Glutamatergic neuron (in vitro differentiated cells): Measurements from ENCODE around the gene ARMCX2. TPM values are rescaled to one million over a fixed set of nuclear protein-coding genes. Genes with fewer than 3 reads are reported as not detected.
A peak's percentile ranks its signal among the peaks of the same experiment; 100 is the strongest.
"Not testable (repeated sequence)": the region's sequence is repeated elsewhere in the genome, so short reads cannot be mapped to it uniquely, and the experiment has no call there.

Experiments used
- DNase-seq: peaks from one replicate; pipeline ENCODE4 v3.0.0; 2022
- H3K27ac Mint-ChIP-seq: one replicate; pipeline ENCODE4 v1.8.0; 2020; ENCODE audit warnings: mild to moderate bottlenecking, mixed read lengths, inconsistent platforms; ENCODE audit not compliant: unreplicated experiment
- H3K27me3 Mint-ChIP-seq: one replicate; pipeline ENCODE4 v1.8.0; 2020; ENCODE audit warnings: mild to moderate bottlenecking, moderate library complexity, mixed read lengths, inconsistent platforms; ENCODE audit not compliant: unreplicated experiment
- H3K36me3 Mint-ChIP-seq: one replicate; pipeline ENCODE4 v1.8.0; 2020; ENCODE audit warnings: mild to moderate bottlenecking, mixed read lengths, inconsistent platforms; ENCODE audit not compliant: unreplicated experiment
- H3K4me1 Mint-ChIP-seq: one replicate; pipeline ENCODE4 v1.8.0; 2020; ENCODE audit warnings: mild to moderate bottlenecking, low read depth, mixed read lengths, inconsistent platforms; ENCODE audit not compliant: unreplicated experiment
- H3K4me3 Mint-ChIP-seq: one replicate; pipeline ENCODE4 v1.8.0; 2020; ENCODE audit warnings: mild to moderate bottlenecking, mixed read lengths, inconsistent platforms; ENCODE audit not compliant: unreplicated experiment
- H3K9me3 Mint-ChIP-seq: one replicate; pipeline ENCODE4 v1.8.0; 2020; ENCODE audit warnings: mild to moderate bottlenecking, moderate library complexity, mixed read lengths, inconsistent platforms; ENCODE audit not compliant: unreplicated experiment
- CTCF ChIP-seq: fragments of 200-600 bp; sonication (generic); IDR thresholded peaks from one replicate; pipeline ENCODE4 v1.5.0; 2021; ENCODE audit not compliant: partially characterized antibody, unreplicated experiment
- total RNA-seq: library from RNA; stranded (reverse); fragmentation: NEBNext Ultra II Directional; extraction: Animal tissue kit (Norgen Biotek cat#: 25700); gene quantifications from one replicate; pipeline ENCODE4 v1.2.1, GENCODE V29; 2021; ENCODE audit not compliant: unreplicated experiment

ARMCX2 gene
- total RNA-seq, 1 donor from 2014 or later = 50.1 TPM

DNA sequence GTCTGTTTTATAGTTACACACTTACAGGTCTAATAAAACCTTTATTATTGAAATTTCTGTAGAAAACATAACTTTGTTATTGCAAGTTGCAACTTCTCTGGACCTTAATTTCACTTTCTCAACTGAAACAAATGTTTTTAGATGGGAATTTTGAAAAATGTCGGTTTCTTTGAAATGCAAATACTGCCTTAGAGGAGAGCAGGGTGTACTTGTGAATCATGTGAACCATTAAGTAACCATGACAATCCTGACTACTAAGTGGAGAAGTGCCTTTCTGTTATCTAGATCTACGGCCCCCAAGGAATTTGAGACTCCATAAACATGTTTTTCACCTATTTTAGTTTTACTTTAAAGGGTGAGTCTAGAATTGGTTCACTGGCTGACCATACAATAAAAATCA is 8.5 kb upstream of the ARMCX2 start:
- no peaks in the 10 kb centered on the region for H3K4me1 Mint-ChIP-seq
- no peak overlapping the region for H3K4me3 Mint-ChIP-seq
- no peak for TF ChIP-seq CTCF
- no peaks in the 10 kb centered on the region for H3K27me3 Mint-ChIP-seq
- H3K36me3 Mint-ChIP-seq = no peaks in the 10 kb centered on the region
- no peak for DNase-seq
- H3K9me3 Mint-ChIP-seq = peaks cover 1% of the 10 kb centered on the region
- H3K27ac Mint-ChIP-seq = no peak overlapping the region

DNA sequence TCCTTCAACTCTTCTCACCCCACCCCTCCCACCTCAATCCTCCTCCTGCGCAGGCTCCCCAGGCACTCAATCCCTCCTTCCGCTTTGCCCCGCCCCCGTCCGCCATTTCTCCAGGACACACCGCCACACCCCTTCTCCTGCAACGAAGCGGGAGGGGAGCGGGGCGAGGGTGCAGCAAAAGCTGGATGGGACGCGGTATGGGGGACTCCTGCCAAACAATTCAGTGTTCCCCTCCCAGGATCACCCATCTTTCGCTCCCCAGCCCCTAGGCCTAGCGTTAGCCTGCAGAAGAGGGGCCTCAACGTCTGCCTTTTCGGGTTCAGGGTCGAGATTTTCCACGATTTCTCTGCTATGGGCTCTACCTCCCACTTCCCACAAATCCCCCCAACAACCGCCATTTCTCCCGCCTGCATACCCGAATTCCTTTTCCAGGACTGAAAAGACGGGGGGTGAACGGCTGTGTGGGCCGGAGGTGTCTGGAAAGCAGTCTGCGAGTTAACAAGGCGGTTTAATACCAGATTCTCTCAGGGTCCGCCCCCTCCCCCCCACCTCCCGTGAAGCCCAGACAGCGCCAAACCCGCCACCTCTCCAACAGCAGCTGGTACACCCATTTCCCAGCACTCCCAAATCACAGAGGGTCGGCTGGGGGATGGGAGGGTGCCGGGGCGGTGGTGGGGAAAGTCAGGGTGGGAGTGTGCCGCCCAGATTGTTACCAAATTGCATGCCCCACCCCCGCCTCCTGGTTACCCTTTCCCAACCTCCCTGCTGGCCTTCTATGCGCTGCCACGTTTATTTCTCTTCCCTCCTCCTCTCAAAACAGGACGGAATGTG is 774 bp downstream of the ARMCX2 start:
- H3K9me3 Mint-ChIP-seq = peaks cover 1% of the 10 kb centered on the region
- H3K27ac Mint-ChIP-seq = peak overlapping the region; percentile 48
- no peak for TF ChIP-seq CTCF

DNA sequence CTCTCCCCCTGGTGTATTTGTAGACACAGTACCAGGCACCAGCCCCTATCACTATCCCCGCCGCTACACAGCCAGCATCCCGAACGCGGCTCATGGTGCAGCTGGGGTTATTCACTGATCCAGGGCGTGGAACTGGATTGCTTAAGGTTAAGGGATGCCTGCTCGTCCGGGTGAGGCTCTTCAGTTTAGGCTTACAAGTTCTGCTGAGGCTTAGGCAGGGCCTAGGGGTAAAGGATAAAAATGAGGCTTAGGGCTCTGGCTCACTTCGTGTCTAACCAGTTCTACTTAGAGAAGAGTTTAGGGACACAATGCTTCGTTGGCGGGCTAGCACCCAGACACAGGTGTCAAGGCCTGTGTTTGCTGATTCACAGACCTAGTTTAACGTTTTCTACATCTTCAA is 2.2 kb downstream of the ARMCX2 start:
- no peak for DNase-seq
- H3K27me3 Mint-ChIP-seq = no peaks in the 10 kb centered on the region
- H3K4me3 Mint-ChIP-seq = peak overlapping the region; percentile 85
- no peak for TF ChIP-seq CTCF
- no peaks in the 10 kb centered on the region for H3K36me3 Mint-ChIP-seq
- no peak overlapping the region for H3K27ac Mint-ChIP-seq
- H3K4me1 Mint-ChIP-seq = no peaks in the 10 kb centered on the region
- H3K9me3 Mint-ChIP-seq = peaks cover 1% of the 10 kb centered on the region

More for the DNA sequence above, 774 bp downstream of the ARMCX2 start:
- DNase-seq = peak; percentile 82
- Mint-ChIP-seq H3K4me1 (no peaks in the 10 kb centered on the region), H3K27me3 (no peaks in the 10 kb centered on the region), H3K4me3 (peak overlapping the region; percentile 85), H3K36me3 (no peaks in the 10 kb centered on the region)

DNA sequence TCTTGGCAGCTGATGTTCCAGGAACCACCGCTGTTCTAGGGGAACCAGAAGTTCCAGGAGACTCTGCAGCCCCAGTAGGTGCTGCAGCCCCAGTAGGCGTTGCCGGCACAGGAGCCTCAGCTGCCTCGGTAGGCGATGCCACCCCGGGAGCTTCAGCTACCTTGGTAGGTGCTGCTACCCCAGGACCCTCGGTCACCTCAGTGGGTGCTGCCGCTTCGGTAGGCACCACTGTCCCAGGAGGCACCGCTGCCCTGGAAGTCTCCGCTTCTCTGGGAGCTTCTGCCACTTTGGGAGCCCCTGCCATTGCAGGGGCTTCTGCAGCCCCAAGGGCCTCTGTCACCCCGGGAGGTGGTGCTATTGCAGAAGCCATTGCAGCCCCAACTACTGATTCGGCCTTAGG is 2.8 kb downstream of the ARMCX2 start:
- H3K4me1 Mint-ChIP-seq = no peaks in the 10 kb centered on the region
- H3K9me3 Mint-ChIP-seq = peaks cover 1% of the 10 kb centered on the region
- no peaks in the 10 kb centered on the region for H3K36me3 Mint-ChIP-seq
- no peak overlapping the region for H3K27ac Mint-ChIP-seq
- DNase-seq = no peak
- H3K4me3 Mint-ChIP-seq = no peak overlapping the region
- no peaks in the 10 kb centered on the region for H3K27me3 Mint-ChIP-seq
- TF ChIP-seq CTCF = no peak

- no peak for TF ChIP-seq CTCF
- H3K36me3 Mint-ChIP-seq = no peaks in the 10 kb centered on the region
- H3K9me3 Mint-ChIP-seq = peaks cover 1% of the 10 kb centered on the region
- DNase-seq = no peak
- no peaks in the 10 kb centered on the region for H3K4me1 Mint-ChIP-seq
- H3K27me3 Mint-ChIP-seq = no peaks in the 10 kb centered on the region
- no peak overlapping the region for H3K4me3 Mint-ChIP-seq
- no peak overlapping the region for H3K27ac Mint-ChIP-seq
Measured at GRCh38 chrX:101655534-101655933, 4.1 kb downstream of the ARMCX2 start.

DNA sequence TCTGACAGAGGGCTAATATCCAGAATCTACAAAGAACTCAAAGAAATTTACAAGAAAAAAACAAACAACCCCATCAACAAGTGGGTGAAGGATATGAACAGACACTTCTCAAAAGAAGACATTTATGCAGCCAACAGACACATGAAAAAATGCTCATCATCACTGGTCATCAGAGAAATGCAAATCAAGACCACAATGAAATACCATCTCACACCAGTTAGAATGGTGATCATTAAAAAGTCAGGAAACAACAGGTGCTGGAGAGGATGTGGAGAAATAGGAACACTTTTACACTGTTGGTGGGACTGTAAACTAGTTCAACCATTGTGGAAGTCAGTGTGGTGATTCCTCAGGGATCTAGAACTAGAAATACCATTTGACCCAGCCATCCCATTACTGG is 11.9 kb downstream of the ARMCX2 start:
- not testable (repeated sequence) for H3K9me3 Mint-ChIP-seq, H3K27ac Mint-ChIP-seq, DNase-seq, H3K36me3 Mint-ChIP-seq, H3K27me3 Mint-ChIP-seq, H3K4me3 Mint-ChIP-seq, H3K4me1 Mint-ChIP-seq
